ENCODE measurements around the gene ZBTB46. TPM values are rescaled to one million over a fixed set of nuclear protein-coding genes. Genes with fewer than 3 reads are reported as not detected.

The ZBTB46 gene
- total RNA-seq, 1 donor from 2014 or later, result 0.53 TPM

- no peak overlapping the region for H3K4me3 ChIP-seq (ENCODE audit: low read depth, low read length)
- TF ChIP-seq CTCF (IDR thresholded peaks at IDR 0.05; ENCODE audit: insufficient read depth, low read length, severe bottlenecking), result no peak
- H3K27me3 ChIP-seq (ENCODE audit: control insufficient read depth, insufficient read depth, low read length), result no peaks in the 10 kb centered on the region
- FAIRE-seq (no peak), DNase-seq (ENCODE audit: low read depth) (no peak)
- no peaks in the 10 kb centered on the region for H3K36me3 ChIP-seq (ENCODE audit: control insufficient read depth, insufficient read depth, low read length)
Measured at GRCh38 chr20:63752411-63753101, 78.5 kb downstream of the ZBTB46 start.

GRCh38 chr20:63751471-63752271, 79.4 kb downstream of the ZBTB46 start:
- Histone ChIP-seq H3K36me3 (ENCODE audit: control insufficient read depth, insufficient read depth, low read length) (no peaks in the 10 kb centered on the region), H3K4me3 (ENCODE audit: low read depth, low read length) (no peak overlapping the region), H3K27me3 (ENCODE audit: control insufficient read depth, insufficient read depth, low read length) (no peaks in the 10 kb centered on the region)
- DNase-seq (ENCODE audit: low read depth) (no peak), FAIRE-seq (no peak)
- TF ChIP-seq CTCF (IDR thresholded peaks at IDR 0.05; ENCODE audit: insufficient read depth, low read length, severe bottlenecking), result no peak

DNA sequence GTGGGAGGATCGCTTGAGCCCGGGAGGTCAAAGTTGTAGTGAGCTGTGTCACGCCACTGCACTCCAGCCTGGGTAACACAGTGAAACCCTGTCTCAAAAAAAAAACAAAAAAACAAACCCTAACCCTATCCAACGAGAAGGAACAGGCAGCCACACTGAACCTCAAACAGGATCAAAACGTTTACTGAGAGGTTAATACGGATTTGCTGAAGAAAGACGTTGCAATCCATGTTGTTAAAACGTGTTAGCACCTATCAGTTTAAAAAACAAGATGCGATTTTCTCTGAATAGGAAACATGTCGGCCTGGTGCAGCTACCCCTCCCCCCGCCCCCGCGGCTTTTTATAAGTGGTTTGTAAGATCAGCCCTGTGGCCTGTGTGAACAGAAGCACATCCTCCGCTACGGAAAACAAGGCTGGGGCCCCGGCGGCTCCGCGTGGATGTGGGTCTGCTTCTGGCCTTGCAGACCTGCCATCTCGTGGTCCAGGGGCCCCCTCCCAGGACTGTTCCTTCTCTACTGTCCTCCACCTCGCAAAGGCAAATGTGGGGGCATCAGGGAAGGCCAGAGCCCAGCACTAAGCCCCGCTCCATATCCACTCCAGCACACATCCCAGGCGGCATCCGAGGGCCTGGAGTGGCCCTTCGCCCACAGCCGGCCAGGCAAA, 80.1 kb downstream of the ZBTB46 start:
- Histone ChIP-seq H3K36me3 (ENCODE audit: control insufficient read depth, insufficient read depth, low read length) (no peaks in the 10 kb centered on the region), H3K27me3 (ENCODE audit: control insufficient read depth, insufficient read depth, low read length) (no peaks in the 10 kb centered on the region), H3K4me3 (ENCODE audit: low read depth, low read length) (no peak overlapping the region)
- DNase-seq (ENCODE audit: low read depth) (no peak), FAIRE-seq (no peak)
- no peak for TF ChIP-seq CTCF (IDR thresholded peaks at IDR 0.05; ENCODE audit: insufficient read depth, low read length, severe bottlenecking)

DNA sequence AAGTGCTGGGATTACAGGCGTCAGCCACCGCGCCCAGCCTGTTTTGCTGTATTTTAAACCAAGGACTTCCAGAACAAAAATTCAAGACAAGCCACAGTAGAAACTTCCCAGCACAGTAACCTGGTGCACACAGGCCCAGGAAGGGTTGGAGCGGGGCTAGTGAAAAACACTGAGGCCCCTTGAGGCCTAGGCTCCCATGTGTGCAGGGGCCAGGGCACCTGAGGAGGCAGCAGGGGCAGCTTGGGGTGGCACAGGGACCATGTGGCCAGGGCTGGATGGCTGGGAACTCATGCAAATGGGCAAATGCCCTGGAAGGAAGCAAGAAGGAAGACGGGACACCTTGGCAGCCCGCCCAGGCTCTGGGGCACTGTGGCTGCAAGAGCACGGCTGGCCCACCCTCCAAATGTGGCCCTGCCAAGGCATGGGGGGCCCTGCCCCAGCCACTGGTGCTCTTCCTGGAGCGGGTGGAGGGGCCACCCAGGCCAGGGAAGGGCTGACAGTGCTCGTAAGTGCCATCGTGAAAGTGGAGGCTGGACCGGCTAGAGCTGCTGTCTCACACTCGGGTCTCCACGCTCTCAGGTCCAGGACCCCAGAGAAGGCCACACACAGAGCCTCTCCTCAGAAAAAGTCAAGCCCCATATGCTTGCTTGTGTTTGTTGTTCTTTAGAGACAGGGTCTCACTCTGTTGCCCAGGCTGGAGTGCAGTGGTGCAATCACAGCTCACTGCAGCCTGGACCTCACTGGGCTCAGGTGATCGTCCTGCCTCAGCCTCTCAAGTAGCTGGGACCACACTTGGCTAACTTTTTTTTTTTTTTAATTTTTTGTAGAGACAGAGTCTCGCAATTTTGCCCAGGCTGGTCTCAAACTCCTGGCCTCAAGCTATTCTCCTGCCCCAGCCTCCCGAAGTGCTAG, 81.2 kb downstream of the ZBTB46 start:
- no peaks in the 10 kb centered on the region for H3K36me3 ChIP-seq (ENCODE audit: control insufficient read depth, insufficient read depth, low read length)
- no peaks in the 10 kb centered on the region for H3K27me3 ChIP-seq (ENCODE audit: control insufficient read depth, insufficient read depth, low read length)
- DNase-seq (ENCODE audit: low read depth) (no peak), FAIRE-seq (no peak)
- no peak overlapping the region for H3K4me3 ChIP-seq (ENCODE audit: low read depth, low read length)
- TF ChIP-seq CTCF (IDR thresholded peaks at IDR 0.05; ENCODE audit: insufficient read depth, low read length, severe bottlenecking), result no peak

DNA sequence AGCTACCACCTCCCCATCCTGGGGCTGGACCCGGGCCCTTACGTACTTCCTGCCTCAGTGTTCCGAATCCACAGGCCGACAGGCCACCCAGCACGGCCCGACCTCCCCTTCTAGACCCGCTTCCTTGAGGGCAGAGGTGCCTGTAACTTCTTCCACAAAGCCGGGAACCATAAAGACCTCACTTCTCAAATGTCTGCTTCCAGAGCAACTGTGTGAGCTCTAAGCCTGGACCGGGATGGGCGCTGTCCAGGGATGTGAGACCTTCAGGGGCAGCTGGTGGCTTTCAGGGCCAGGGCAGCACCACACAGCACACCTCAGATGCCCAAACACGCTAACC, 82.2 kb downstream of the ZBTB46 start:
- DNase-seq (ENCODE audit: low read depth) (no peak), FAIRE-seq (no peak)
- no peak for TF ChIP-seq CTCF (IDR thresholded peaks at IDR 0.05; ENCODE audit: insufficient read depth, low read length, severe bottlenecking)
- Histone ChIP-seq H3K36me3 (ENCODE audit: control insufficient read depth, insufficient read depth, low read length) (no peaks in the 10 kb centered on the region), H3K4me3 (ENCODE audit: low read depth, low read length) (no peak overlapping the region), H3K27me3 (ENCODE audit: control insufficient read depth, insufficient read depth, low read length) (no peaks in the 10 kb centered on the region)
